T-helper 2 cell treated with Interferon-gamma antibody and Interleukin-4, amounts not matched to agents 5 μg/mL and 100 μg/mL, for 36 hours (primary cell): Measurements from ENCODE around the gene CCNF.
"Not testable (repeated sequence)": the region's sequence is repeated elsewhere in the genome, so short reads cannot be mapped to it uniquely, and the experiment has no call there.

Experiments
- DNase-seq: peaks from one replicate; pipeline ENCODE4 v3.0.0; 2021; ENCODE audit warnings: low spot score
- H3K27ac Mint-ChIP-seq: one replicate; pipeline ENCODE4 v1.8.0; 2021; ENCODE audit warnings: mild to moderate bottlenecking, mixed read lengths
- H3K27me3 Mint-ChIP-seq: one replicate; pipeline ENCODE4 v1.8.0; 2021; ENCODE audit warnings: low read depth, mixed read lengths
- H3K36me3 Mint-ChIP-seq: one replicate; pipeline ENCODE4 v1.8.0; 2021; ENCODE audit warnings: low read depth, mixed read lengths
- H3K4me1 Mint-ChIP-seq: one replicate; pipeline ENCODE4 v1.8.0; 2021; ENCODE audit warnings: low read depth, mixed read lengths
- H3K4me3 Mint-ChIP-seq: one replicate; pipeline ENCODE4 v1.8.0; 2022; ENCODE audit warnings: mild to moderate bottlenecking, moderate library complexity, mixed read lengths
- H3K9me3 Mint-ChIP-seq: one replicate; pipeline ENCODE4 v1.8.0; 2021; ENCODE audit warnings: mixed read lengths

Gene CCNF

GRCh38 chr16:2436110-2436509, 6.9 kb downstream of the CCNF start:
- Mint-ChIP-seq H3K27me3 (no peaks in the 10 kb centered on the region), H3K36me3 (peaks cover 62% of the 10 kb centered on the region), H3K27ac (no peak overlapping the region), H3K9me3 (no peaks in the 10 kb centered on the region), H3K4me1 (peaks cover 6% of the 10 kb centered on the region), H3K4me3 (no peak overlapping the region)
- DNase-seq = no peak

GRCh38 chr16:2437032-2437790, 8.0 kb downstream of the CCNF start:
- H3K27ac Mint-ChIP-seq = no peak overlapping the region
- no peak overlapping the region for H3K4me3 Mint-ChIP-seq
- peaks cover 64% of the 10 kb centered on the region for H3K36me3 Mint-ChIP-seq
- peaks cover 6% of the 10 kb centered on the region for H3K4me1 Mint-ChIP-seq
- DNase-seq = no peak
- H3K9me3 Mint-ChIP-seq = no peaks in the 10 kb centered on the region
- no peaks in the 10 kb centered on the region for H3K27me3 Mint-ChIP-seq

- no peak overlapping the region for H3K27ac Mint-ChIP-seq
Observed at GRCh38 chr16:2438121-2438520, 8.9 kb downstream of the CCNF start.

GRCh38 chr16:2439598-2439997, 10.4 kb downstream of the CCNF start:
- Mint-ChIP-seq H3K27me3 (no peaks in the 10 kb centered on the region), H3K27ac (peak overlapping the region; percentile 52), H3K4me1 (peaks cover 6% of the 10 kb centered on the region), H3K36me3 (peaks cover 56% of the 10 kb centered on the region), H3K9me3 (no peaks in the 10 kb centered on the region), H3K4me3 (no peak overlapping the region)
- no peak for DNase-seq

More at GRCh38 chr16:2438121-2438520, 8.9 kb downstream of the CCNF start:
- Mint-ChIP-seq H3K4me1 (peaks cover 6% of the 10 kb centered on the region), H3K36me3 (peaks cover 56% of the 10 kb centered on the region), H3K27me3 (no peaks in the 10 kb centered on the region), H3K9me3 (no peaks in the 10 kb centered on the region), H3K4me3 (no peak overlapping the region)
- no peak for DNase-seq

- not testable (repeated sequence) for H3K9me3 Mint-ChIP-seq, H3K4me3 Mint-ChIP-seq, H3K27me3 Mint-ChIP-seq, DNase-seq, H3K4me1 Mint-ChIP-seq
- Mint-ChIP-seq H3K27ac (peak overlapping the region; percentile 10), H3K36me3 (peaks cover 54% of the 10 kb centered on the region)
Observed at GRCh38 chr16:2441143-2441804, 12.0 kb downstream of the CCNF start.

- H3K27ac Mint-ChIP-seq = no peak overlapping the region
- H3K9me3 Mint-ChIP-seq = no peaks in the 10 kb centered on the region
- no peaks in the 10 kb centered on the region for H3K27me3 Mint-ChIP-seq
- DNase-seq = no peak
- peaks cover 49% of the 10 kb centered on the region for H3K36me3 Mint-ChIP-seq
- no peak overlapping the region for H3K4me3 Mint-ChIP-seq
- peaks cover 4% of the 10 kb centered on the region for H3K4me1 Mint-ChIP-seq
Observed at GRCh38 chr16:2443555-2443954, 14.3 kb downstream of the CCNF start.

GRCh38 chr16:2447920-2448583, 18.8 kb downstream of the CCNF start:
- Mint-ChIP-seq H3K36me3 (peaks cover 48% of the 10 kb centered on the region), H3K4me3 (no peak overlapping the region), H3K9me3 (no peaks in the 10 kb centered on the region), H3K27me3 (no peaks in the 10 kb centered on the region), H3K4me1 (no peaks in the 10 kb centered on the region), H3K27ac (no peak overlapping the region)
- no peak for DNase-seq

- Mint-ChIP-seq H3K4me1 (no peaks in the 10 kb centered on the region), H3K27me3 (no peaks in the 10 kb centered on the region), H3K4me3 (no peak overlapping the region), H3K27ac (no peak overlapping the region), H3K9me3 (no peaks in the 10 kb centered on the region), H3K36me3 (peaks cover 50% of the 10 kb centered on the region)
- DNase-seq = no peak
Observed at GRCh38 chr16:2449118-2449517, 19.9 kb downstream of the CCNF start.

- H3K9me3 Mint-ChIP-seq = no peaks in the 10 kb centered on the region
- no peaks in the 10 kb centered on the region for H3K4me1 Mint-ChIP-seq
- no peak overlapping the region for H3K4me3 Mint-ChIP-seq
- peaks cover 49% of the 10 kb centered on the region for H3K36me3 Mint-ChIP-seq
- no peak for DNase-seq
- no peaks in the 10 kb centered on the region for H3K27me3 Mint-ChIP-seq
- H3K27ac Mint-ChIP-seq = no peak overlapping the region
Observed at GRCh38 chr16:2450535-2450934, 21.3 kb downstream of the CCNF start.

- DNase-seq = no peak
- no peak overlapping the region for H3K4me3 Mint-ChIP-seq
- no peaks in the 10 kb centered on the region for H3K4me1 Mint-ChIP-seq
- H3K27ac Mint-ChIP-seq = no peak overlapping the region
- peaks cover 52% of the 10 kb centered on the region for H3K36me3 Mint-ChIP-seq
- no peaks in the 10 kb centered on the region for H3K9me3 Mint-ChIP-seq
- no peaks in the 10 kb centered on the region for H3K27me3 Mint-ChIP-seq
Observed at GRCh38 chr16:2450975-2451381, 21.7 kb downstream of the CCNF start.

GRCh38 chr16:2451851-2452320, 22.6 kb downstream of the CCNF start:
- no peak overlapping the region for H3K27ac Mint-ChIP-seq
- no peaks in the 10 kb centered on the region for H3K4me1 Mint-ChIP-seq
- DNase-seq = no peak
- H3K9me3 Mint-ChIP-seq = no peaks in the 10 kb centered on the region
- peaks cover 51% of the 10 kb centered on the region for H3K36me3 Mint-ChIP-seq
- H3K4me3 Mint-ChIP-seq = no peak overlapping the region
- no peaks in the 10 kb centered on the region for H3K27me3 Mint-ChIP-seq

- H3K4me1 Mint-ChIP-seq = no peaks in the 10 kb centered on the region
- no peak for DNase-seq
Observed at GRCh38 chr16:2452650-2453049, 23.4 kb downstream of the CCNF start.

GRCh38 chr16:2455081-2455845, 26.0 kb downstream of the CCNF start:
- H3K4me1 Mint-ChIP-seq = peaks cover 4% of the 10 kb centered on the region
- no peak overlapping the region for H3K27ac Mint-ChIP-seq
- no peak overlapping the region for H3K4me3 Mint-ChIP-seq
- peaks cover 49% of the 10 kb centered on the region for H3K36me3 Mint-ChIP-seq
- DNase-seq = no peak
- H3K27me3 Mint-ChIP-seq = no peaks in the 10 kb centered on the region
- H3K9me3 Mint-ChIP-seq = no peaks in the 10 kb centered on the region

More at GRCh38 chr16:2452650-2453049, 23.4 kb downstream of the CCNF start:
- Mint-ChIP-seq H3K27me3 (no peaks in the 10 kb centered on the region), H3K9me3 (no peaks in the 10 kb centered on the region), H3K4me3 (no peak overlapping the region), H3K36me3 (peaks cover 56% of the 10 kb centered on the region), H3K27ac (no peak overlapping the region)
